Stomach smooth muscle (tissue), 2 donors: ENCODE measurements around the gene CDC45.
"Not testable (repeated sequence)": the region's sequence is repeated elsewhere in the genome, so short reads cannot be mapped to it uniquely, and the experiment has no call there.

Source experiments
- H3K27ac ChIP-seq: one replicate; pipeline ENCODE4 v1.7.0; 2013; ENCODE audit warnings: mild to moderate bottlenecking, low read length, inconsistent platforms
- H3K27me3 ChIP-seq, 2 donors: one replicate each; pipeline ENCODE4 v1.7.0; 2013; ENCODE audit warnings: low read length in 2 of 2; ENCODE audit not compliant: insufficient read depth in 2 of 2, control insufficient read depth in 1 of 2
- H3K36me3 ChIP-seq, 2 donors: one replicate each; pipeline ENCODE4 v1.7.0; 2013; ENCODE audit warnings: low read length in 2 of 2; ENCODE audit not compliant: control insufficient read depth in 2 of 2, insufficient read depth in 2 of 2
- H3K4me1 ChIP-seq: one replicate; pipeline ENCODE4 v1.7.0; 2013; ENCODE audit warnings: low read length; ENCODE audit not compliant: control insufficient read depth, insufficient read depth
- H3K4me3 ChIP-seq, 2 donors: one replicate each; pipeline ENCODE4 v1.7.0; 2013; ENCODE audit warnings: low read length in 2 of 2
- H3K9ac ChIP-seq, 2 donors: one replicate each; pipeline ENCODE4 v1.7.0; 2013; ENCODE audit warnings: low read length in 2 of 2, mild to moderate bottlenecking in 1 of 2
- H3K9me3 ChIP-seq, 2 donors: one replicate each; pipeline ENCODE4 v1.7.0; 2013; ENCODE audit warnings: low read length in 2 of 2; ENCODE audit not compliant: control insufficient read depth in 2 of 2
- donor health status: healthy.
- donor health status: Pancreatic carcinoma.

Gene CDC45

GRCh38 chr22:19438298-19438697 is 41.4 kb upstream of the CDC45 start:
- H3K4me1 ChIP-seq, result peaks cover 2% of the 10 kb centered on the region
- H3K9me3 ChIP-seq, result no peaks in the 10 kb centered on the region
- H3K4me3 ChIP-seq, result no peak overlapping the region
- H3K27ac ChIP-seq, result no peak overlapping the region
- H3K9ac ChIP-seq, result no peak overlapping the region
- H3K27me3 ChIP-seq, result no peaks in the 10 kb centered on the region
- peaks cover 17 to 24% of the 10 kb centered on the region in 2 donors for H3K36me3 ChIP-seq

GRCh38 chr22:19440411-19441195 is 39.1 kb upstream of the CDC45 start:
- peaks cover 11 to 22% of the 10 kb centered on the region in 2 donors for H3K36me3 ChIP-seq
- H3K9ac ChIP-seq, result no peak overlapping the region

GRCh38 chr22:19442166-19442565 is 37.6 kb upstream of the CDC45 start:
- H3K9me3 ChIP-seq, result no peaks in the 10 kb centered on the region
- no peak overlapping the region for H3K9ac ChIP-seq
- no peak overlapping the region for H3K4me3 ChIP-seq
- peaks cover 12% of the 10 kb centered on the region for H3K4me1 ChIP-seq
- H3K36me3 ChIP-seq, result peaks cover 8 to 19% of the 10 kb centered on the region in 2 donors
- no peaks in the 10 kb centered on the region for H3K27me3 ChIP-seq
- no peak overlapping the region for H3K27ac ChIP-seq

More at GRCh38 chr22:19440411-19441195, 39.1 kb upstream of the CDC45 start:
- no peaks in the 10 kb centered on the region for H3K27me3 ChIP-seq
- no peak overlapping the region for H3K4me3 ChIP-seq
- no peaks in the 10 kb centered on the region for H3K9me3 ChIP-seq
- no peak overlapping the region for H3K27ac ChIP-seq
- peaks cover 4% of the 10 kb centered on the region for H3K4me1 ChIP-seq

GRCh38 chr22:19443544-19444211 is 36.0 kb upstream of the CDC45 start:
- no peak overlapping the region for H3K9ac ChIP-seq
- peaks cover 8 to 19% of the 10 kb centered on the region in 2 donors for H3K36me3 ChIP-seq
- H3K4me1 ChIP-seq, result peaks cover 23% of the 10 kb centered on the region
- no peaks in the 10 kb centered on the region for H3K27me3 ChIP-seq
- no peak overlapping the region for H3K27ac ChIP-seq
- no peaks in the 10 kb centered on the region for H3K9me3 ChIP-seq
- no peak overlapping the region for H3K4me3 ChIP-seq

- H3K9me3 ChIP-seq, H3K9ac ChIP-seq, H3K27ac ChIP-seq, H3K4me3 ChIP-seq, H3K27me3 ChIP-seq: not testable (repeated sequence)
- H3K4me1 ChIP-seq, result peaks cover 23% of the 10 kb centered on the region
- H3K36me3 ChIP-seq, result peaks cover 8 to 17% of the 10 kb centered on the region in 2 donors
Observed at GRCh38 chr22:19445279-19445982, 34.3 kb upstream of the CDC45 start.

DNA sequence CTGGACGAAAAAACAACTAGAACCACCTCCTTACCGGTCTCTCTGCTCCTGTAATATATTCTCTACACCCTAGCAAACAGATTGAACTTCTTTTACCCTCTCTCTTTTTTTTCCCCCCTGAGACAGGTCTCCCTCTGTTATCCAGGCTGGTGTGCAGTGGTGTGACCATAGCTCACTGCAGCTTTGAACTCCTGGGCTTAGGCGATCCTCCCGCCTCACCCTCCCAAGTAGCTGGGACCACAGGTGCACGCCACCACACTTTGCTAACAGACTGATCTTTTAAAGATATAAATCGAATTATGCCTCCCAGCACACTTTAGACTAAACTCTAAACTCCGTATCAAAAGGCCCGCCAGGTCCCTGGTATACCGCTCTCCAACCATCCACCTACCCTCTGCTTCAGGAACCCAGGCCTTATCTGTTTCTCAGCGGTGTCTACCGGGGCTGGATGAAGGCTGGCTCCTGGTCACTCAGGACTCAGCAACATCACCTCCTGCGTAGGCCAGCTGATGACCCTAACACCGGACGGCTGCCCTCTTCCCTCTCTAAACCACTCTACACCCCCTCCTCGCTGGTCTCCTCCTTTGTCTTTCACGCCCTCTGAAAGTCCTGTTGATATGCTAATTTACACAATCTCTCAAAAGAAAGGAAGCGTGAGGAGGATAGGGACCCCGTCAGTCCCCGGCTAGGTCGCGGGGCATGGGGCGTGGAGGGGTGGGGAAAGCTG is 33.0 kb upstream of the CDC45 start:
- H3K27ac ChIP-seq, result peak overlapping the region; percentile 84
- peaks cover 23% of the 10 kb centered on the region for H3K4me1 ChIP-seq
- H3K27me3 ChIP-seq, result no peaks in the 10 kb centered on the region
- peak overlapping the region; percentile 90 to 91 for H3K9ac ChIP-seq
- peak overlapping the region; percentile 93 to 94 for H3K4me3 ChIP-seq
- H3K9me3 ChIP-seq, result no peaks in the 10 kb centered on the region
- peaks cover 15 to 21% of the 10 kb centered on the region in 2 donors for H3K36me3 ChIP-seq

- Histone ChIP-seq H3K27ac (peak within 1 kb of the TSS; percentile 84), H3K36me3 (peaks cover 15 to 21% of the 10 kb centered on the region in 2 donors), H3K4me3 (peak within 1 kb of the TSS; percentile 93 to 94), H3K9ac (peak within 1 kb of the TSS; percentile 90 to 91), H3K4me1 (peaks cover 23% of the 10 kb centered on the region), H3K27me3 (no peaks in the 10 kb centered on the region), H3K9me3 (no peaks in the 10 kb centered on the region)
Observed at GRCh38 chr22:19447330-19448075, 32.2 kb upstream of the CDC45 start, which contains the start of gene C22orf39. Gene C22orf39 (minus strand): TSS chr22:19447711. CDS start chr22:19447688, 23 bp downstream.

DNA sequence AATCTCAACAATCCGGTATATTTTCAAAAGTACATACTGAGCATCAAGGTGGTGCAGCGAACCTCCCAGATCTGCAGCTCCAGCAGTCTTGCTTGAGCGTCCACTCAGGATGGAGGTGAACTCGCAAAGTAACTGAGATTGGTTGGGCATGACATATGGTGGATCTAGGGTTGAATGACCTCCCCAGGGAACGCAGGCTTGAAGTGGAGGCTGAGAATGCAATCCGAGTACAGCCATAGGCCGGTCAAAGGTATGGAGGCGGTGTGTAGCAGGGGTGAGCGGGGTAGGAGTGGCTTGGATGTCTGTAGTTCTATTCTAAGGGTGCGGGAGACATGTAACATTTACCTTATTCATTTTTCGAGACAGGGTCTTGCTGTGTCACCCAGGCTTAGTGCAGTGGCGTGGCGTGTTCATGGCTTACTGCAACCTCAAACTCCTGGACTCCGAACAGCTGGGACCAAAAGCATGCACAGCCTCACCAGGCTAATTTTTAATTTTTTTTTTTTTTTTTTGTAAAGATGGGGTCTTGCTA is 31.6 kb upstream of the CDC45 start:
- peak overlapping the region; percentile 90 to 91 for H3K9ac ChIP-seq
- H3K4me1 ChIP-seq, result peaks cover 23% of the 10 kb centered on the region
- peaks cover 22% of the 10 kb centered on the region in 2 donors for H3K36me3 ChIP-seq
- peak overlapping the region; percentile 84 for H3K27ac ChIP-seq
- H3K9me3 ChIP-seq, result no peaks in the 10 kb centered on the region
- H3K27me3 ChIP-seq, result no peaks in the 10 kb centered on the region
- H3K4me3 ChIP-seq, result peak overlapping the region; percentile 93 to 94

DNA sequence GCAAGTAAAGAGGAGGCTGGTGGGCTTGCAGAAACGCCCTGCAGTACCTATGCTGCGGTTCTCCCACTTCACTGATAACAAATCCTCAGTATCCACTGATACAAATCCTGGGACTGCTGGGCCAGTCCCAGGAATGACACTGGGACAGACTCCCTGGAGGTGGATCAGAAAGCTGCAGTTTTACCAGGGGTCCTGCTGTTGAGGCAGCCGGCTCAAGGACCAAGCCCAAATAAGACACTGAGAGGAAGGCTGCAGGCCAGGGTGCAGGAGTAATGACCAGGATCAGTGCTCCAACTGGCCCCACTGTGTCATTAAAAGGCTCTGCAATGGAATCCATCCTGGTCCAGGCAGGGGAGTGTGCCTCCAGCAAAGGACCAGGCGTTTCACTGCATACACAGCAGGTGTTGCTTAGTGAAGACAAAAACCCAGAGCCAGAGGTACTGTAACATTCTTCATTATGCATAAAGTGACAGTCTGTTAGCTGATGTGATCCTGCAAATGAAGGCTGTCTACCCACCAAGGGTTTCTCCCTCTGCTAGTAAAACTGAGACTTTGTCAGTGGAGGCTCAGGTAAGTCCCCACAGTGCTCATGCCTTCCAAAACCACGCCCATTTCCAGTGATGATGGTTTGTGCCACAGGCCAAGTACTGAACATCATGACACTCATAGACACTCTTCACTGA is 30.8 kb upstream of the CDC45 start:
- Histone ChIP-seq H3K4me3 (no peak overlapping the region), H3K36me3 (peaks cover 24 to 27% of the 10 kb centered on the region in 2 donors), H3K4me1 (peaks cover 19% of the 10 kb centered on the region), H3K9me3 (no peaks in the 10 kb centered on the region), H3K27me3 (no peaks in the 10 kb centered on the region), H3K9ac (no peak overlapping the region), H3K27ac (peak overlapping the region; percentile 84)
